ENCODE measurements around the gene VASH2. TPM values are rescaled to one million over a fixed set of nuclear protein-coding genes. Genes with fewer than 3 reads are reported as not detected.

VASH2 gene
- total RNA-seq, 1 donor from 2014 or later, result under 0.01 TPM

DNA sequence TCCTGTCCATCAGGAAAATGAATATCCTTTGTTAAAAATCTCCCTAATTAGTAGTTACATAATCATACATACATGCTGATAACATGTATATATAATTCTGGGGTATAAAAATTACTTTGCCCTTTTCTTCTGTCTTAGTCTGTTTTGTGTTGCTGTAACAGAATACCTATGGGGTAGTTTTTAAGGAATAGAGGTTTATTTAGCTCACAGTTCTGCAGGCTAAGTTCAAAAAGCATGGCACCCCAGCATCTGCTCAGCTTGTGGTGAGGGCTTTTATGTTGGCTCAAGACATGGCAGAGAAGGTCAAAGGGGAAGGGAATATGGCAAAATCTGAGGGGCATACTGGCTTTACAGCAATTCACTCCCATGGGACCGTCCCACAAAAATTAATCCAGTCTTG, 84.4 kb downstream of the VASH2 start:
- no peak for DNase-seq (ENCODE audit: low read depth in 2 of 2)

DNA sequence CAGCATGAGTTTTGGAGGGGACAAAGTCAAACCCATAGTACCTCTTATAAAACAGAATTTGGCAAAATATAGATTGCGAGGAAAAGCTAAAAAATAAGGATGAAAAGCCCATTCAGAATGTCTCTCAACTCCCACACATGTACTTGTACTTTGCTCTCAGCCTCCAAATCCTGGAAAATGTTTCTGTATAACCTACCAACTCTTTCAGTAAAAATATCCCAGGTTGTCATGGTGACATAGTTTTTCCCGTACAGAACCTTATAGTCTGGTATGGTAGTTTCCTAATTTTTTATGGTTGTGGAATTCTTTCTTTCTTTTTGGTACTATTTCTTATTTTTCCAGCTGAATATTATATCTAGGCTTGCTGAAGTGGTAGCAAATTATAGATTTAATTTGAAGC, 85.2 kb downstream of the VASH2 start:
- no peak for DNase-seq (ENCODE audit: low read depth in 2 of 2)

Other genes starting within 250 kb of the VASH2 start
- gene NSL1, start 158.8 kb upstream of the VASH2 start, total RNA-seq, result 17.9 and 21.8 TPM in 2 replicates
- 8.3 and 8.5 TPM in 2 replicates for gene TATDN3, start 158.6 kb upstream of the VASH2 start, total RNA-seq
- not detected in 2 replicates for gene SPATA45, start 102.9 kb upstream of the VASH2 start, total RNA-seq
- gene FLVCR1, start 92.3 kb upstream of the VASH2 start, total RNA-seq, result 4.1 and 9.3 TPM in 2 replicates
- 26.2 and 35.5 TPM in 2 replicates for gene ANGEL2, start 65.3 kb downstream of the VASH2 start, total RNA-seq
- gene RPS6KC1, start 100.7 kb downstream of the VASH2 start, total RNA-seq, result 13.7 and 15.3 TPM in 2 replicates